HCT116 (cell line): Measurements from ENCODE around the gene BDNF. TPM values are rescaled to one million over a fixed set of nuclear protein-coding genes. Genes with fewer than 3 reads are reported as not detected.

Experiments used
- ATAC-seq: fragments of 200-7000 bp; cut with Tn5 transposase; 2 replicates; pipeline ENCODE4 v1.9.1; 2020; ENCODE audit warnings: mild to moderate bottlenecking, moderate library complexity
- BruUV-seq: library from RNA; stranded (reverse); fragments of 400-500 nt; replicated peaks from 2 replicates; lab custom pipeline; 2021; lab: Mats Ljungman, UMichigan
- CTCF ChIA-PET: fragments of 300-600 bp; sonication (Branson Sonifier 250); formaldehyde crosslinking; loops from one replicate; lab custom pipeline; 2021; ENCODE audit warnings: antibody characterized with exemption; lab: Charles Lee
- POLR2A ChIA-PET: fragments of 300-600, 350-600 bp; sonication (Branson Sonifier 250); formaldehyde crosslinking; loops from one replicate; lab custom pipeline; 2021; ENCODE audit warnings: antibody characterized with exemption; lab: Charles Lee
- RAD21 ChIA-PET, 2 experiments: fragments of 300-600 bp; sonication (Branson Sonifier 250); formaldehyde crosslinking; loops; one replicate each; lab custom pipeline; 2023; ENCODE audit warnings: low total read pairs in 2 of 2; ENCODE audit not compliant: uncharacterized antibody in 2 of 2, unreplicated experiment in 2 of 2, low non-redundant PET in 1 of 2; lab: Charles Lee
- DNase-seq: peaks from one replicate; pipeline ENCODE4 v3.0.0-alpha.2; 2010; ENCODE audit warnings: low read depth, low spot score
- H2AFZ ChIP-seq: fragments of 200-600 bp; shearing (Covaris generic), sonication (generic); 2 replicates; pipeline ENCODE4 v1.6.1; 2017; ENCODE audit warnings: low read depth, mixed run types, mixed read lengths, antibody characterized with exemption, low read length; ENCODE audit not compliant: poor library complexity, severe bottlenecking
- H3K27ac ChIP-seq: 2 replicates; pipeline ENCODE4 v1.5.1; 2012; ENCODE audit warnings: low read depth, low read length
- H3K27me3 ChIP-seq: fragments of 200-600 bp; sonication (generic); 2 replicates; pipeline ENCODE4 v1.6.1; 2016; ENCODE audit warnings: mixed run types, low read length, mixed read lengths; ENCODE audit not compliant: insufficient read depth
- H3K36me3 ChIP-seq, 2 experiments: fragments of 200-500 bp in 1 of 2; fragments of 200-600 bp in 1 of 2; sonication (Bioruptor generic) in 1 of 2; sonication (generic) in 1 of 2; 2 replicates each; pipeline versions ENCODE4 v1.5.1 to v1.6.1; 2014 to 2016; ENCODE audit warnings: low read length in 2 of 2, inconsistent platforms in 1 of 2, mixed read lengths in 1 of 2, mixed run types in 1 of 2; ENCODE audit not compliant: insufficient read depth in 2 of 2, control insufficient read depth in 1 of 2
- H3K4me1 ChIP-seq, 2 experiments: fragments of 200-600 bp in 1 of 2; sonication (generic) in 1 of 2; 2 replicates each; pipeline versions ENCODE4 v1.5.1 to v1.6.1; 2012 to 2017; ENCODE audit warnings: low read length in 2 of 2, inconsistent platforms in 1 of 2, mild to moderate bottlenecking in 1 of 2, mixed read lengths in 1 of 2, mixed run types in 1 of 2, moderate library complexity in 1 of 2; ENCODE audit not compliant: insufficient read depth in 2 of 2, control insufficient read depth in 1 of 2
- H3K4me2 ChIP-seq: fragments of 200-600 bp; sonication (generic); 2 replicates; pipeline ENCODE4 v1.6.1; 2017; ENCODE audit warnings: mixed run types, low read length, mixed read lengths
- H3K4me3 ChIP-seq, 2 experiments: fragments of 200-600 bp in 1 of 2; sonication (generic) in 1 of 2; replicated peaks in 1 of 2; 2 replicates each; pipeline ENCODE4 v1.5.1; 2011 to 2016; ENCODE audit warnings: low read length in 2 of 2, control low read depth in 1 of 2, low read depth in 1 of 2, mild to moderate bottlenecking in 1 of 2, mixed read lengths in 1 of 2, mixed run types in 1 of 2
- H3K79me2 ChIP-seq: fragments of 200-600 bp; sonication (generic); 2 replicates; pipeline ENCODE4 v1.6.1; 2017; ENCODE audit warnings: mild to moderate bottlenecking, mixed run types, low read length, moderate library complexity, mixed read lengths; ENCODE audit not compliant: insufficient read depth
- H3K9ac ChIP-seq: fragments of 200-600 bp; sonication (generic); 2 replicates; pipeline ENCODE4 v1.6.1; 2016; ENCODE audit warnings: low read length, mixed read lengths
- H3K9me2 ChIP-seq: fragments of 200-600 bp; sonication (generic), shearing (Covaris generic); 2 replicates; pipeline ENCODE4 v1.6.1; 2017; ENCODE audit warnings: mixed run types, mild to moderate bottlenecking, moderate library complexity; ENCODE audit not compliant: insufficient read depth
- H3K9me3 ChIP-seq, 2 experiments: fragments of 200-500 bp in 1 of 2; fragments of 200-600 bp in 1 of 2; sonication (Bioruptor generic) in 1 of 2; sonication (generic) in 1 of 2; 2 replicates each; pipeline ENCODE4 v1.6.1; 2014 to 2017; ENCODE audit warnings: low read length in 2 of 2, mixed read lengths in 2 of 2, inconsistent platforms in 1 of 2, low read depth in 1 of 2, mild to moderate bottlenecking in 1 of 2, mixed run types in 1 of 2, moderate library complexity in 1 of 2; ENCODE audit not compliant: control insufficient read depth in 1 of 2, insufficient read depth in 1 of 2
- H4K20me1 ChIP-seq: fragments of 200-600 bp; sonication (generic), shearing (Covaris generic); 2 replicates; pipeline ENCODE4 v1.6.1; 2017; ENCODE audit warnings: mixed run types, mild to moderate bottlenecking, moderate library complexity; ENCODE audit not compliant: insufficient read depth
- ATF3 ChIP-seq: IDR thresholded peaks from 2 replicates; pipeline ENCODE4 v1.6.1; 2012
- EGR1 ChIP-seq: IDR thresholded peaks from 2 replicates; pipeline ENCODE4 v1.6.1; 2012; ENCODE audit warnings: low read depth
- ELF1 ChIP-seq: IDR thresholded peaks from 2 replicates; pipeline ENCODE4 v1.6.1; 2012; ENCODE audit warnings: low read depth, borderline replicate concordance
- EZH2 ChIP-seq: fragments of 200-600 bp; sonication (generic); IDR thresholded peaks from 2 replicates; pipeline ENCODE4 v1.6.1; 2017; ENCODE audit warnings: antibody characterized with exemption, mixed run types
- EZH2phosphoT487 ChIP-seq: fragments of 200-600 bp; IDR thresholded peaks from 2 replicates; pipeline ENCODE4 v1.6.1; 2018; ENCODE audit warnings: antibody characterized with exemption, borderline replicate concordance
- FOSL1 ChIP-seq: IDR thresholded peaks from 2 replicates; pipeline ENCODE4 v1.6.1; 2012; ENCODE audit warnings: low read depth
- JUND ChIP-seq: IDR thresholded peaks from 2 replicates; pipeline ENCODE4 v1.6.1; 2012
- POLR2A ChIP-seq: IDR thresholded peaks from 2 replicates; pipeline ENCODE4 v1.7.0; 2011; ENCODE audit warnings: borderline replicate concordance; ENCODE audit not compliant: insufficient read depth, insufficient read length; ENCODE audit errors: extremely low read depth
- POLR2AphosphoS5 ChIP-seq: IDR thresholded peaks from 2 replicates; pipeline ENCODE4 v1.6.1; 2011; ENCODE audit warnings: mild to moderate bottlenecking, low read depth, low read length, moderate library complexity
- SIN3A ChIP-seq: IDR thresholded peaks from 2 replicates; pipeline ENCODE4 v1.6.1; 2012; ENCODE audit warnings: low read depth
- SP1 ChIP-seq: IDR thresholded peaks from 2 replicates; pipeline ENCODE4 v1.6.1; 2012; ENCODE audit warnings: low read depth
- SRF ChIP-seq: IDR thresholded peaks from 2 replicates; pipeline ENCODE4 v1.6.1; 2012; ENCODE audit warnings: low read depth
- TCF7L2 ChIP-seq: IDR thresholded peaks from 2 replicates; pipeline ENCODE4 v1.7.0; 2011; ENCODE audit warnings: borderline replicate concordance, inconsistent platforms; ENCODE audit not compliant: insufficient read depth, insufficient read length; ENCODE audit errors: extremely low read depth
- ZFX ChIP-seq: fragments of 450-650 bp; IDR thresholded peaks from 2 replicates; pipeline ENCODE4 v1.6.1; 2017
- intact Hi-C: fragments of 100-400 bp; cut with micrococcal nuclease; formaldehyde crosslinking; loops from 2 replicates; pipeline ENCODE4 v1.10.0; 2022
- total RNA-seq: library from RNA; stranded (reverse); gene quantifications from one replicate; pipeline ENCODE4 v1.2.1, GENCODE V29; 2021; ENCODE audit not compliant: unreplicated experiment

BDNF gene
- total RNA-seq, 1 experiment from 2014 or later: 22.0 TPM

- no TSS peak for BruUV-seq
- ATAC-seq: no peak
- Histone ChIP-seq H3K4me1 (no peaks in the 10 kb centered on the region), H3K9me2 (no peaks in the 10 kb centered on the region), H4K20me1 (peaks cover 15% of the 10 kb centered on the region), H2AFZ (no peak overlapping the region), H3K4me3 (no peak overlapping the region), H3K79me2 (peaks cover 77% of the 10 kb centered on the region), H3K9me3 (no peaks in the 10 kb centered on the region), H3K27ac (no peak overlapping the region), H3K9ac (no peak overlapping the region), H3K27me3 (no peaks in the 10 kb centered on the region), H3K4me2 (no peak overlapping the region), H3K36me3 (peaks cover 0 to 17% of the 10 kb centered on the region in 2 experiments; a peak in 3 of 4 replicates)
- ChIA-PET CTCF (interaction anchor here (0.7 kb wide), 1 partner anchor 136 kb away, joined by 3 read pairs; no protein-coding TSS in a partner anchor), RAD21 (no interaction called here), POLR2A (no interaction called here)
- intact Hi-C loops: no loop called here
- TF ChIP-seq SIN3A (no peak), EGR1 (no peak), TCF7L2 (no peak), FOSL1 (no peak)
- no peak for DNase-seq
Observed at GRCh38 chr11:27660171-27660570, 40.1 kb downstream of the BDNF start.

- Histone ChIP-seq H3K4me1 (no peaks in the 10 kb centered on the region), H3K9ac (no peak overlapping the region), H3K36me3 (peaks cover 0 to 17% of the 10 kb centered on the region in 2 experiments; a peak in 3 of 4 replicates), H3K27ac (no peak overlapping the region), H3K79me2 (peaks cover 62% of the 10 kb centered on the region), H3K9me2 (no peaks in the 10 kb centered on the region), H3K4me2 (no peak overlapping the region), H4K20me1 (peaks cover 15% of the 10 kb centered on the region), H3K4me3 (no peak overlapping the region), H2AFZ (no peak overlapping the region), H3K27me3 (no peaks in the 10 kb centered on the region), H3K9me3 (no peaks in the 10 kb centered on the region)
- RAD21 ChIA-PET: no interaction called here
- intact Hi-C loops: no loop called here
- DNase-seq: no peak
- no peak for ATAC-seq
- POLR2A ChIA-PET: no interaction called here
- CTCF ChIA-PET: no interaction called here
- TF ChIP-seq POLR2A: no peak
- TF ChIP-seq ELF1: no peak
- TF ChIP-seq FOSL1: no peak
- no peak for TF ChIP-seq SP1
- TF ChIP-seq EZH2: no peak
- TF ChIP-seq EZH2phosphoT487: no peak
- TF ChIP-seq JUND: no peak
- no peak for TF ChIP-seq POLR2AphosphoS5
- no peak for TF ChIP-seq ZFX
- no peak for TF ChIP-seq SRF
- TF ChIP-seq ATF3: no peak
- no TSS peak for BruUV-seq
Observed at GRCh38 chr11:27658535-27659236, 41.6 kb downstream of the BDNF start.
